K562 (cell line): ENCODE measurements around the gene PAXIP1. TPM values are rescaled to one million over a fixed set of nuclear protein-coding genes. Genes with fewer than 3 reads are reported as not detected.

Source experiments
- BCOR ChIP-seq: fragments of 450-650 bp; IDR thresholded peaks from 2 replicates; pipeline ENCODE4 v1.6.1; 2016
- CBX8 ChIP-seq: fragments of 200-600 bp; sonication (generic); IDR thresholded peaks from 2 replicates; pipeline ENCODE4 v1.6.1; 2012; ENCODE audit warnings: borderline replicate concordance, mixed run types, low read depth, mild to moderate bottlenecking, moderate library complexity, mixed read lengths, low read length, control low read depth, inconsistent platforms; ENCODE audit not compliant: poor library complexity, severe bottlenecking; ENCODE audit errors: extremely low read depth
- DACH1 ChIP-seq: fragments of 450-650 bp; IDR thresholded peaks from 2 replicates; pipeline ENCODE4 v1.6.1; 2018; ENCODE audit not compliant: partially characterized antibody
- GTF2F1 ChIP-seq: IDR thresholded peaks from 2 replicates; pipeline ENCODE4 v1.6.1; 2011; ENCODE audit warnings: low read depth, low read length, improper control_type of control experiment
- HDAC2 ChIP-seq: fragments of 450-650 bp; IDR thresholded peaks from 2 replicates; pipeline ENCODE4 v1.6.1; 2016; ENCODE audit warnings: mild to moderate bottlenecking
- ILF3 ChIP-seq: fragments of 450-650 bp; IDR thresholded peaks from 2 replicates; pipeline ENCODE4 v1.6.1; 2018; ENCODE audit warnings: antibody characterized with exemption, mild to moderate bottlenecking, moderate library complexity, borderline replicate concordance
- JUNB ChIP-seq: fragments of 450-650 bp; formaldehyde crosslinking; conservative IDR thresholded peaks from 2 replicates; pipeline ENCODE4 v1.4.0; 2020; ENCODE audit warnings: mild to moderate bottlenecking
- MTA1 ChIP-seq: fragments of 450-650 bp; IDR thresholded peaks from 2 replicates; pipeline ENCODE4 v1.6.1; 2017; ENCODE audit warnings: borderline replicate concordance
- POU5F1 ChIP-seq: fragments of 150-350 bp; IDR thresholded peaks from 2 replicates; pipeline ENCODE4 v1.6.1; 2014; ENCODE audit warnings: borderline replicate concordance, low read length, low read depth, mild to moderate bottlenecking; ENCODE audit not compliant: partially characterized antibody
- RCOR1 ChIP-seq, 2 experiments: IDR thresholded peaks; 2 replicates each; pipeline ENCODE4 v1.6.1; 2012; ENCODE audit warnings: low read depth in 2 of 2, low read length in 2 of 2, borderline replicate concordance in 1 of 2, improper control_type of control experiment in 1 of 2
- TEAD1 ChIP-seq, 2 experiments: fragments of 450-650 bp in 1 of 2; sonication (generic) in 1 of 2; formaldehyde crosslinking; IDR thresholded peaks; 2 replicates each; pipeline versions ENCODE4 v1.4.0 to v1.8.0; 2020 to 2022; ENCODE audit warnings: mild to moderate bottlenecking in 2 of 2, missing genetic modification reagents in 1 of 2
- ZNF23 ChIP-seq: fragments of 250-450 bp; sonication (Bioruptor Pico); IDR thresholded peaks from 2 replicates; pipeline ENCODE4 v1.4.0; 2020; ENCODE audit warnings: mild to moderate bottlenecking
- polyA plus RNA-seq, 8 experiments: library from polyadenylated mRNA; depleted of rRNA in 4 of 8; stranded (reverse) in 5 of 8; unstranded in 3 of 8; fragments of >200 nt; fragmentation: Nextera tagmentation in 2 of 8; fragmentation: Illumina TruSeq in 1 of 8; extraction: Ambion mirVana in 2 of 8; extraction: Trizol in 1 of 8; gene quantifications; 2 replicates each; pipeline versions ENCODE4 v1.2.1 to v1.2.3, GENCODE V29; 2011 to 2014; ENCODE audit warnings: inconsistent platforms in 1 of 8, missing spikeins in 1 of 8
- total RNA-seq, 7 experiments: library from RNA; depleted of rRNA in 6 of 7; stranded (reverse); fragments of >200 nt in 6 of 7; fragmentation: Illumina TruSeq in 2 of 7; extraction: Trizol in 2 of 7; gene quantifications; 2 replicates each; pipeline versions ENCODE4 v1.2.1 to v1.2.3, GENCODE V29; 2011 to 2021; ENCODE audit warnings: low replicate concordance in 1 of 7
- TF ChIP-seq, protein P1 (sequence below): sonication (generic); formaldehyde crosslinking; IDR thresholded peaks from 2 replicates; pipeline ENCODE4 v1.8.1; 2023; ENCODE audit warnings: mild to moderate bottlenecking, missing genetic modification reagents
- TF ChIP-seq, protein P2 (sequence below): sonication (generic); formaldehyde crosslinking; IDR thresholded peaks from 2 replicates; pipeline ENCODE4 v1.8.1; 2022; ENCODE audit warnings: missing genetic modification reagents
- TF ChIP-seq, protein P3 (sequence below): fragments of 450-650 bp; formaldehyde crosslinking; IDR thresholded peaks from 2 replicates; pipeline ENCODE4 v1.4.0; 2020; ENCODE audit warnings: mild to moderate bottlenecking, moderate library complexity
- TF ChIP-seq, protein P4 (sequence below): sonication (generic); formaldehyde crosslinking; IDR thresholded peaks from 2 replicates; pipeline ENCODE4 v1.8.0; 2022; ENCODE audit warnings: mild to moderate bottlenecking, missing genetic modification reagents

Gene PAXIP1
- total and polyA plus RNA-seq, 9 of the 15 experiments (the other 6 are each of a cell fraction or from before 2014, with no cell fraction given) = 9.7 to 37.9 (median 28.4) TPM

DNA sequence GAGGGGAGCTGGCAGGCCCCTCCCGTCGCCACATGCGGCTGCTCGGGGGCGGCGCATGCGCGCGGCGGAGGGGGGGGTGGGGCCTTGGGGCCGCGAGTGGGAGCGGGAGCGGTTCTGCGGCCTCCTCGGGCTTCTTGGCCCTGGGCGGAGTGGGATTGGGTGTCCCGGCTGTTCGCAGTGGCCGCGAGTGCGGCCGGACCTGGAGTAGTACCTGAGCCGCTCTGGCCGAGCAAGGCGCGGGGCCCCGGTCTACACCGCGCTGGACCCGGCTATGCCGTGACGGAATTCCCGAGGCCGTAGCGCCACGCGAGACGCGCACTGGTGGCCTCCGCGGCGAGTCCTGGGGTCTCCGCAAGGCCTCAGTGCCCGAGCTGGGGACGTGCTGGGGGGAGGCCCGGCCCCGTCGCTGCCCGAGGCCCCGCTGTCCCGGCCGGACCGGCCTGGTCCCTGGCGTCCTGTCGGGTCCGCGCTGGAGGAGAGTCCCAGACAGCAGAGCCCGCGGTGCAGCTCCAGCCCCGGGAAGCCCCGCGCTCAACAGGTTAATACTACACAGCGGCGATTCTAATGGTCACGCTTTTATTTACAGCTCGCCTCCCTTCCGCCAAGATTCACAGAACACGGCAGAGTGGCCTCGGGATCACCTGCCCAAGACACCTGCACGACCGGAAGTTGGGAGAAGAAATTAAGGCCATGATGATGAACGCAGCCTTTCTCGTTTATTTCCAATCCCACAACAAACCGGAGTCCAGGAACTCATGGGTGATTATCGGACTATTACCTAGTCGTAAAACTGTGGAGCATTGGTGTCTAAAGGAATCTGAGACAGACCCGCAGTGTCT, 671 bp upstream of the PAXIP1 start (continued):
- TF ChIP-seq ILF3 = no peak
- TF ChIP-seq JUNB (CRISPR knock-in tag) = no peak
- TF ChIP-seq, protein P1, sequence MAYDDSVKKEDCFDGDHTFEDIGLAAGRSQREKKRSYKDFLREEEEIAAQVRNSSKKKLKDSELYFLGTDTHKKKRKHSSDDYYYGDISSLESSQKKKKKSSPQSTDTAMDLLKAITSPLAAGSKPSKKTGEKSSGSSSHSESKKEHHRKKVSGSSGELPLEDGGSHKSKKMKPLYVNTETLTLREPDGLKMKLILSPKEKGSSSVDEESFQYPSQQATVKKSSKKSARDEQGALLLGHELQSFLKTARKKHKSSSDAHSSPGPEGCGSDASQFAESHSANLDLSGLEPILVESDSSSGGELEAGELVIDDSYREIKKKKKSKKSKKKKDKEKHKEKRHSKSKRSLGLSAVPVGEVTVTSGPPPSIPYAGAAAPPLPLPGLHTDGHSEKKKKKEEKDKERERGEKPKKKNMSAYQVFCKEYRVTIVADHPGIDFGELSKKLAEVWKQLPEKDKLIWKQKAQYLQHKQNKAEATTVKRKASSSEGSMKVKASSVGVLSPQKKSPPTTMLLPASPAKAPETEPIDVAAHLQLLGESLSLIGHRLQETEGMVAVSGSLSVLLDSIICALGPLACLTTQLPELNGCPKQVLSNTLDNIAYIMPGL (CRISPR knock-in tag) = peak; percentile 87; the same call in 1 of the 2 replicates
- no peak for TF ChIP-seq POU5F1
- TF ChIP-seq DACH1 = no peak
- no peak for TF ChIP-seq MTA1
- TF ChIP-seq BCOR = no peak
- TF ChIP-seq TEAD1 (CRISPR knock-in tag; IDR thresholded peaks at IDR 0.05) = peak in 1 of 2 experiments; percentile 58; a peak in 2 of 4 replicates
- 0 out of 2 replicates have a peak, but pooled peaks have one; percentile 55 for TF ChIP-seq HDAC2
- no peak for TF ChIP-seq ZNF23 (CRISPR knock-in tag)
- TF ChIP-seq, protein P2, sequence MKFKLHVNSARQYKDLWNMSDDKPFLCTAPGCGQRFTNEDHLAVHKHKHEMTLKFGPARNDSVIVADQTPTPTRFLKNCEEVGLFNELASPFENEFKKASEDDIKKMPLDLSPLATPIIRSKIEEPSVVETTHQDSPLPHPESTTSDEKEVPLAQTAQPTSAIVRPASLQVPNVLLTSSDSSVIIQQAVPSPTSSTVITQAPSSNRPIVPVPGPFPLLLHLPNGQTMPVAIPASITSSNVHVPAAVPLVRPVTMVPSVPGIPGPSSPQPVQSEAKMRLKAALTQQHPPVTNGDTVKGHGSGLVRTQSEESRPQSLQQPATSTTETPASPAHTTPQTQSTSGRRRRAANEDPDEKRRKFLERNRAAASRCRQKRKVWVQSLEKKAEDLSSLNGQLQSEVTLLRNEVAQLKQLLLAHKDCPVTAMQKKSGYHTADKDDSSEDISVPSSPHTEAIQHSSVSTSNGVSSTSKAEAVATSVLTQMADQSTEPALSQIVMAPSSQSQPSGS = peak; percentile 68; the same call in 1 of the 2 replicates
- TF ChIP-seq, protein P3, sequence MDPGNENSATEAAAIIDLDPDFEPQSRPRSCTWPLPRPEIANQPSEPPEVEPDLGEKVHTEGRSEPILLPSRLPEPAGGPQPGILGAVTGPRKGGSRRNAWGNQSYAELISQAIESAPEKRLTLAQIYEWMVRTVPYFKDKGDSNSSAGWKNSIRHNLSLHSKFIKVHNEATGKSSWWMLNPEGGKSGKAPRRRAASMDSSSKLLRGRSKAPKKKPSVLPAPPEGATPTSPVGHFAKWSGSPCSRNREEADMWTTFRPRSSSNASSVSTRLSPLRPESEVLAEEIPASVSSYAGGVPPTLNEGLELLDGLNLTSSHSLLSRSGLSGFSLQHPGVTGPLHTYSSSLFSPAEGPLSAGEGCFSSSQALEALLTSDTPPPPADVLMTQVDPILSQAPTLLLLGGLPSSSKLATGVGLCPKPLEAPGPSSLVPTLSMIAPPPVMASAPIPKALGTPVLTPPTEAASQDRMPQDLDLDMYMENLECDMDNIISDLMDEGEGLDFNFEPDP (CRISPR knock-in tag) = no peak
- TF ChIP-seq CBX8 = no peak
- TF ChIP-seq, protein P4, sequence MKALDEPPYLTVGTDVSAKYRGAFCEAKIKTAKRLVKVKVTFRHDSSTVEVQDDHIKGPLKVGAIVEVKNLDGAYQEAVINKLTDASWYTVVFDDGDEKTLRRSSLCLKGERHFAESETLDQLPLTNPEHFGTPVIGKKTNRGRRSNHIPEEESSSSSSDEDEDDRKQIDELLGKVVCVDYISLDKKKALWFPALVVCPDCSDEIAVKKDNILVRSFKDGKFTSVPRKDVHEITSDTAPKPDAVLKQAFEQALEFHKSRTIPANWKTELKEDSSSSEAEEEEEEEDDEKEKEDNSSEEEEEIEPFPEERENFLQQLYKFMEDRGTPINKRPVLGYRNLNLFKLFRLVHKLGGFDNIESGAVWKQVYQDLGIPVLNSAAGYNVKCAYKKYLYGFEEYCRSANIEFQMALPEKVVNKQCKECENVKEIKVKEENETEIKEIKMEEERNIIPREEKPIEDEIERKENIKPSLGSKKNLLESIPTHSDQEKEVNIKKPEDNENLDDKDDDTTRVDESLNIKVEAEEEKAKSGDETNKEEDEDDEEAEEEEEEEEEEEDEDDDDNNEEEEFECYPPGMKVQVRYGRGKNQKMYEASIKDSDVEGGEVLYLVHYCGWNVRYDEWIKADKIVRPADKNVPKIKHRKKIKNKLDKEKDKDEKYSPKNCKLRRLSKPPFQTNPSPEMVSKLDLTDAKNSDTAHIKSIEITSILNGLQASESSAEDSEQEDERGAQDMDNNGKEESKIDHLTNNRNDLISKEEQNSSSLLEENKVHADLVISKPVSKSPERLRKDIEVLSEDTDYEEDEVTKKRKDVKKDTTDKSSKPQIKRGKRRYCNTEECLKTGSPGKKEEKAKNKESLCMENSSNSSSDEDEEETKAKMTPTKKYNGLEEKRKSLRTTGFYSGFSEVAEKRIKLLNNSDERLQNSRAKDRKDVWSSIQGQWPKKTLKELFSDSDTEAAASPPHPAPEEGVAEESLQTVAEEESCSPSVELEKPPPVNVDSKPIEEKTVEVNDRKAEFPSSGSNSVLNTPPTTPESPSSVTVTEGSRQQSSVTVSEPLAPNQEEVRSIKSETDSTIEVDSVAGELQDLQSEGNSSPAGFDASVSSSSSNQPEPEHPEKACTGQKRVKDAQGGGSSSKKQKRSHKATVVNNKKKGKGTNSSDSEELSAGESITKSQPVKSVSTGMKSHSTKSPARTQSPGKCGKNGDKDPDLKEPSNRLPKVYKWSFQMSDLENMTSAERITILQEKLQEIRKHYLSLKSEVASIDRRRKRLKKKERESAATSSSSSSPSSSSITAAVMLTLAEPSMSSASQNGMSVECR (CRISPR knock-in tag) = peak; percentile 84
- no peak for TF ChIP-seq GTF2F1
- TF ChIP-seq RCOR1 (IDR thresholded peaks at IDR 0.05; ENCODE audit: borderline replicate concordance in 1 of 2, low read depth in 2 of 2, low read length in 2 of 2) = 0 out of 4 replicates have a peak, but pooled peaks of 1 of the 2 experiments have one; percentile 2
